GM21360 (cell line): Measurements from ENCODE around the gene NCAN.

ENCODE experiments used
- ATAC-seq: cut with Tn5 transposase; IDR thresholded peaks from one replicate; pipeline ENCODE4 v1.9.1; 2021; ENCODE audit warnings: mild to moderate bottlenecking, moderate library complexity; ENCODE audit not compliant: unreplicated experiment

Gene NCAN

DNA sequence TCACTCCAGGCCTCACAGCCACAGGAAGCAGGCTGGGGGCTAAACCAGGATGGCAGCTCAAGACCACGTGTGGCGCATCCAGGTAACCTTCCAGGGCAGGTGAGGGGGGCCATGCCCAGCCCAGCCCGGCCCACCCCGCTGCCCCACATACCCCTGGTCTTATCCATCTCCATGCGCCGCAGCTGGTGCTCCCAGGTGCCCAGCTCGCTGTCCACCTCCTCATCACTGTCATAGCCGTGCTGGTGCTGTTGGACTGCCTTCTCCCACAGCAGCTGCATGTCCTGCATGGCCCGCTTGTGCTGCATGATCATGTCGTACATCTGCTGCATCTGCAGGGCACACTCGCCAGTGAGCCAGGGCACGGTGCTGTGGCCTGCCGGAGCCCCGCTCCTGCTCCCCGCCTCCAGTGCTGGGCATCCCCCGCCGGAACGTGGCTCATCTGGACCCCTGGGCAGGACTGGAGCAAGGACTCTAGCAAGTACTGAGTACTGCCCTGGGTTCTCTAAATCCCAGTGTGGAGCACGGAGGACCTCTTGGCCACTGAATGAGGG is 67.4 kb downstream of the NCAN start:
- no peak for ATAC-seq

DNA sequence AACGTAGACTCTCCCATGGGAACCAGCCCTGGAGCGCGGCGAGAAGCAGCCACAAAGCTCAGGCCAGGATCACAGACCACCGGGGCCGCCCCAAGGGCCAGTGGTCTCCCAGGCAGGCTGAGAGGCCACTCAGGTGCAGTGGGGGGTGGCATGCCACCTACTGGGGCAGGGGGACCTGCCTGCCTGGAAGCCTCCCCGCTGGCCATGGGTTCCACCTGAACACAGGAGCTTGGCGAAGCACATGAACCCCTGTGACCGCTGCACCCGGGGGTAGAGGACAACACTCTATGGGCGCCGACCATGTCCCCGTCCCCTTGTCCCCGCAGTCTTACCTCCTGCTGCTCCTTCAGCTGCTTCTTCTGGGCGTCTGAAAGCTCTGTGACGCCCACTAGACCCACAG is 68.1 kb downstream of the NCAN start:
- no peak for ATAC-seq

DNA sequence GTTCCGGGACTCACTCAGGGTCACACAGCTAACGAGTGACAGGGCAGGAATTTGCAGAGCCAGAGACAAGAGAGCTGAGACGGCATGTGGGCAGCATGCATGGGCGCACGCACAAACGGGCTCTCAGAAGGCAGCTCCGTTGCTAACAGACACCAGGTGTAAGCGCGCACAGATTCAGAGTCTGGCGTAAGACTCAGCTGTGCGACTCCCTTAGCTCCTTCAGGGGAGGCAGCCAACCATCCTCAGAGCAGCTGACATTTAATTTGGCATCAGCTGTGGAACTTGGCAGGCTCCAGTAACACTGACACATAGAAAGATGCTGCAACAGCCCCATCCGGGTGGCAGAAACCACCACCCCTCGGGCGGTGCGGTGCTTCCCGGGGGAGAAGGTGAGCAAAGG is 68.8 kb downstream of the NCAN start:
- ATAC-seq, result no peak

DNA sequence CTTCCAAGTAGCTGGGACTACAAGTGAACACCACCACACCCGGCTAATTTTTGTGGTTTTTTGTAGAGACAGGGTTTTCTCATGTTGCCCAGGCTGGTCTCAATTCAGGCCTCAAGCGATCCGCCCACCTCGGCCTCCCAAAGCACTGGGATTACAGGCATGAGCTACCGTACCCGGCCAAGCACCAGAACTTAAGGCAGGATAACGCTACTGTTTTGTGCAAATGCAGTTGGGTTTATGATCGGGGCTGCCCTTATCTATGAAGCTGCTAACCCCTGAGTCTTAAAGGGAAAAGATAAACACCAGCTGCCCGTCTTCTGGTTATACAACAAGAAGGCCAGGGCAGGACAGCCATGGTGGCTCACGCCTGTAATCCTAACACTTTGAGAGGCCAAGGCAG is 73.9 kb downstream of the NCAN start:
- no peak for ATAC-seq

DNA sequence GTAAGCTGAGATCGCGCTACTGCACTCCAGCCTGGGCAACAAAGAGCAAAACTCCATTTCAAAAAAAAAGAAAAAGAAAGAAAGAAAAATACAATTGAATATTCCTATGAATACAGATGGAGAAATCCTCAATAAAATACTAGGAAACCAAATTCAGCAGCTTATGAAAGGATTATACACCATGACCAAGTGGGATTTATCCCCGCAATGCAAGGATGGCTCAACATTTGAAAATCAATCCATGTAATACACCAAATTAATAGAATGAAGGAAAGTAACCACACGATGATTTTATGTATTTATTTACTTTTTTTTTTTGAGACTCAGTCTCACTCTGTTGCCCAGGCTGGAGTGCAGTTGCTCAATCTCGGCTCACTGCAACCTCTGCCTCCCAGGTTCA is 80.8 kb downstream of the NCAN start:
- no peak for ATAC-seq

DNA sequence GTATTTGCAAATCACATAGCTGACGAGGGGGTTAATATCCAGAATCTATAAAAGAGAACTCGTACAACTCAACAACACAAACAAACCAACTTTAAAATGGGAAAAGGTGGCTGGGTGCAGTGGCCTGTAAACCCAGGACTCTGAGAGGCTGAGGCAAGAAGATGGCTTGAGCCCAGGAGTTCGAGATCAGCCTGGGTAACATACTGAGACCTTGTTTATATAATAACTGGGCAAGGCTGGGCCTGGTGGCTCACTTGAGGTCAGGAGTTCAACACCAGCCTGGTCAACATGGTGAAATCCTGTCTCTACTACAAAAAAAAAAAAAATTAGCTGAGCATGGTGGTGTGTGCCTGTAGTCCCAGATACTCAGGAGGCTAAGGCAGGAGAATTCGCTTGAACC is 83.2 kb downstream of the NCAN start:
- ATAC-seq, result no peak

DNA sequence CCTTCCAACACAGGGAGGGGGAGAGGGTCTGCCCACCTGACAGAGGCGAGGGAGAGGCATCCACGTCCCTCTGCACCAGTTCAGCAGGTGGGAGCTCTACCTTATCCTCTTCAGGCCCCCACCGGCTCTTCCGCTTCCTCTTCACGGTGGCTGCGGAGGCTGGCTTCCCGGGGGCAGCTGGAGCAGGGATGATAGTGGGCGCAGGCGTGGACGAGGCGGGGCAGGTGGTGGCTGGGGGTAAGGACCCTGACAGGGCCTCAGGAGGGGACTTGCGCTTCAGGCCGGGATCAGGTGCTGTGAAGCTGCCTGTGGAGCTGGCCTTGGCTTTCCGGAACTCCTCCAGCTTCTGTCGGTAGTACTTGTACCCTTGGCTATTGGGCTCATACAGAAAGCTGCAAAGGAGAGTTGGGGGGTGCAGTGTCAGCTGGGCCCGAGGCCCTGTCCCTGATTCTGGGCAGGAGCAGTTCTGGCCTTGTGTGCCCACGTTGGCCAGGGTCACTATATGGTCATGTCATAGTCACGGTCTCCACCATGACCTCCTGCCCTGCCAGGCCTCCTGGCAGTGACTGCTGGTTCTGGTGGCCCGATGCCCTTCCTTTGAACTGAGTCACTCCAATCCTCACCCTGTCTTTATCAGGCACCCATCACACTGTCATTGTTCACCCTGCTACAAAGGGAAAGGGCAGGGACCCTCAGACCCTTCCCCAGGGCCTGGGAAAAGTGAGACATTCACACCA is 85.4 kb downstream of the NCAN start:
- no peak for ATAC-seq

DNA sequence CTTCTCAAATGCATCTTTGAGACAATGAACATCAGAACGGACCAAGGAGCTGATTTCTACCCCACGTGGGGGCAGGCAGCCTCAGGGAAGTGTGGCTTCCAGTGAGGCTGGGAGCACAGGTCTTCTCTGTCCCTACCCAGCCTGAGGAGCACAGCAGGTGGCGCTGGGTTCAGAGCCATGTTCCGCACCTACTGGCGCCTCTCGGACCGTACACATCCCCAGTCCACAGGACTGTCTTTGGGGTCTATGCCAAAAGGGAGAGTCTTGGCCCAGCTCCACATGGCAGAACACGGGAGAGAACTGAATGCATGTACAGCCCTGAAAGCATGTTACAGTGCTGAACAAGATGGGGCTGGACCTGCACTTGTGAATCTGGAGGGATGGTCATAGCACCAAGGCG is 86.0 kb downstream of the NCAN start:
- ATAC-seq, result no peak

DNA sequence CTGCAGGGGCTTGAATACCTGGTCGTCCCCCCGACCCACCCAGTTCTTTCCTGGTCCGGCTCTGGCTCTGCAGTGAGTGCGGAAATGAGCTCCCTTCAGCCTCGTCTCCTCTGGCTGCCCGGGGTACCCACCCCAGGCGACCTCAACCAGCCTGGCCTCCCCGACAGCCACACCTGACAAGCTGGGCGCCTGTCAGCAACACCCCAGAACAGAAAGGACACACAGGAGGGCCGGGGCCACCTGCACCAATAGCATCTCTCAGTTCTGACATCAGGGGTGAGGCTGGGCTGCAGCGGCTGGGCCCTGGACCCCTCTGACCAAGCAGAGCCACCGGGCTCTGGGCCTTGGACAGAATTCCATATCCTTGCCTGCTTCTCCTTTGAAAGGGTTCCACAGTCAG is 88.9 kb downstream of the NCAN start:
- no peak for ATAC-seq
